Body of pancreas (tissue), 4 donors: ENCODE results near the gene STARD3. TPM values are rescaled to one million over a fixed set of nuclear protein-coding genes. Genes with fewer than 3 reads are reported as not detected.

ENCODE experiments used
- ATAC-seq: fragments of 150-250 bp; one replicate; pipeline ENCODE4 v1.9.1; 2016
- DNase-seq, 4 donors: peaks; one replicate each; pipeline ENCODE4 v3.0.0-alpha.2; 2019
- H3K27ac ChIP-seq, 4 donors: fragments of 200-600 bp; sonication (generic); 1 replicate in 3 of 4; 2 replicates in 1 of 4; pipeline versions ENCODE4 v1.5.1 to v1.6.1; 2016 to 2019; ENCODE audit warnings: mild to moderate bottlenecking in 1 of 4, mixed read lengths in 1 of 4, moderate library complexity in 1 of 4
- H3K27me3 ChIP-seq, 2 donors: fragments of 200-600 bp; sonication (generic); one replicate each; pipeline ENCODE4 v1.6.0; 2016; ENCODE audit warnings: mild to moderate bottlenecking in 1 of 2
- H3K36me3 ChIP-seq, 2 donors: fragments of 200-600 bp; sonication (generic); replicated peaks in 1 of 2; 2 replicates each; pipeline ENCODE4 v1.5.1; 2016; ENCODE audit warnings: low read depth in 2 of 2; ENCODE audit not compliant: insufficient read depth in 1 of 2
- H3K4me1 ChIP-seq: fragments of 200-600 bp; sonication (generic); one replicate; pipeline ENCODE4 v1.6.0; 2016
- H3K4me3 ChIP-seq, 2 donors: fragments of 200-600 bp; sonication (generic); 1 replicate in 1 of 2; 2 replicates in 1 of 2; pipeline ENCODE4 v1.5.1; 2016 to 2019
- H3K9me3 ChIP-seq, 3 donors: fragments of 200-600 bp; sonication (generic); 1 replicate in 2 of 3; 2 replicates in 1 of 3; pipeline ENCODE4 v1.5.1; 2016
- POLR2A ChIP-seq, 3 donors: fragments of 450-650 bp; IDR thresholded peaks; one replicate each; pipeline ENCODE4 v1.6.1; 2016; ENCODE audit warnings: antibody characterized with exemption in 3 of 3, mild to moderate bottlenecking in 2 of 3
- WGBS, 2 donors: methylation state at CpG; one replicate each; pipeline ENCODE4 v1.1.5; 2017; 5-methylcytosine and 5-hydroxymethylcytosine counted together
- intact Hi-C: fragments of 100-400 bp; cut with DNase I; formaldehyde crosslinking; loops from one replicate; pipeline ENCODE4 v1.15.1; 2023
- total RNA-seq, 2 donors: library from RNA; depleted of rRNA; stranded (reverse); fragments of >200 nt; gene quantifications; one replicate each; pipeline ENCODE4 v1.1.0, GENCODE V29; 2016
- TF ChIP-seq, protein P1 (sequence below), 7 experiments: fragments of 450-650 bp in 4 of 7; fragments of 200-600 bp in 3 of 7; sonication (generic) in 3 of 7; IDR thresholded peaks; one replicate each; pipeline ENCODE4 v1.5.1; 2016 to 2019; ENCODE audit warnings: antibody characterized with exemption in 7 of 7

Gene STARD3
- total RNA-seq, 2 donors from 2014 or later: 30.1 to 63.9 TPM

DNA sequence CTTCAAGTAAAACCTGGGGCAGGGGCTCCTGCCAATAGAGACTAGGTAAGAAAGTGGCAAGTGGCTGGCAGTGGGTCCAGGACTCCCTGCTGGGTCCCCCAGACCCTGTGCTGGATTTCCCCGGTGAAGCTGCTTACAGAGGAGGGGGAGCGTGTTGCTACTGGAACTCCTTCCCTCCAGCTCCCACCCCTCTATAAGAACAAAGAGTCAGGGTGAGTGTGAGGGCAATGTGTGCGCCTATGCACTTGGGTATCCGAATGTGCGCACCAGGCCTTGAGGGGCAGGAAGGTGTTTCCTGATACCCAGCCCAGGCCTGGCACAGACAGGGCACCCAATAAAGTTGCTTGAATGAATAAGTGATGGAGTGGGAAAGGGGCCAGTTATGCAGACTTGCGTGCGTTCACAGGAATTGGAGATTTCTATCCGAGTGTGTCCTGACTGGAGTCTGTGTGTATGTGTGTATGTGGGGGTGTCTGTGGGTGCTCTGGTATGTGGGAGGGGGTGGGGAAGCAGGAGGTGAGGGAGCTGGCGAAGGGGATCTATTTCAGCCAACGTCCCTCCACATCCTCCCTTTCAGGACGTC, 40.9 kb upstream of the STARD3 start:
- TF ChIP-seq, protein P1, sequence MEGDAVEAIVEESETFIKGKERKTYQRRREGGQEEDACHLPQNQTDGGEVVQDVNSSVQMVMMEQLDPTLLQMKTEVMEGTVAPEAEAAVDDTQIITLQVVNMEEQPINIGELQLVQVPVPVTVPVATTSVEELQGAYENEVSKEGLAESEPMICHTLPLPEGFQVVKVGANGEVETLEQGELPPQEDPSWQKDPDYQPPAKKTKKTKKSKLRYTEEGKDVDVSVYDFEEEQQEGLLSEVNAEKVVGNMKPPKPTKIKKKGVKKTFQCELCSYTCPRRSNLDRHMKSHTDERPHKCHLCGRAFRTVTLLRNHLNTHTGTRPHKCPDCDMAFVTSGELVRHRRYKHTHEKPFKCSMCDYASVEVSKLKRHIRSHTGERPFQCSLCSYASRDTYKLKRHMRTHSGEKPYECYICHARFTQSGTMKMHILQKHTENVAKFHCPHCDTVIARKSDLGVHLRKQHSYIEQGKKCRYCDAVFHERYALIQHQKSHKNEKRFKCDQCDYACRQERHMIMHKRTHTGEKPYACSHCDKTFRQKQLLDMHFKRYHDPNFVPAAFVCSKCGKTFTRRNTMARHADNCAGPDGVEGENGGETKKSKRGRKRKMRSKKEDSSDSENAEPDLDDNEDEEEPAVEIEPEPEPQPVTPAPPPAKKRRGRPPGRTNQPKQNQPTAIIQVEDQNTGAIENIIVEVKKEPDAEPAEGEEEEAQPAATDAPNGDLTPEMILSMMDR (IDR thresholded peaks at IDR 0.05): no peak
- TF ChIP-seq POLR2A (IDR thresholded peaks at IDR 0.05): no peak
- intact Hi-C loops: no loop called here
- no peak for DNase-seq
- Histone ChIP-seq H3K27me3 (peaks cover 0 to 54% of the 10 kb centered on the region in 2 donors), H3K27ac (no peak overlapping the region), H3K4me3 (no peak overlapping the region), H3K36me3 (no peaks in the 10 kb centered on the region), H3K9me3 (no peaks in the 10 kb centered on the region), H3K4me1 (peaks cover 27% of the 10 kb centered on the region)
- no peak for ATAC-seq
- WGBS, 2 donors: 19 to 23% methylated on average over 6 to 11 of the region's 11 CpGs

DNA sequence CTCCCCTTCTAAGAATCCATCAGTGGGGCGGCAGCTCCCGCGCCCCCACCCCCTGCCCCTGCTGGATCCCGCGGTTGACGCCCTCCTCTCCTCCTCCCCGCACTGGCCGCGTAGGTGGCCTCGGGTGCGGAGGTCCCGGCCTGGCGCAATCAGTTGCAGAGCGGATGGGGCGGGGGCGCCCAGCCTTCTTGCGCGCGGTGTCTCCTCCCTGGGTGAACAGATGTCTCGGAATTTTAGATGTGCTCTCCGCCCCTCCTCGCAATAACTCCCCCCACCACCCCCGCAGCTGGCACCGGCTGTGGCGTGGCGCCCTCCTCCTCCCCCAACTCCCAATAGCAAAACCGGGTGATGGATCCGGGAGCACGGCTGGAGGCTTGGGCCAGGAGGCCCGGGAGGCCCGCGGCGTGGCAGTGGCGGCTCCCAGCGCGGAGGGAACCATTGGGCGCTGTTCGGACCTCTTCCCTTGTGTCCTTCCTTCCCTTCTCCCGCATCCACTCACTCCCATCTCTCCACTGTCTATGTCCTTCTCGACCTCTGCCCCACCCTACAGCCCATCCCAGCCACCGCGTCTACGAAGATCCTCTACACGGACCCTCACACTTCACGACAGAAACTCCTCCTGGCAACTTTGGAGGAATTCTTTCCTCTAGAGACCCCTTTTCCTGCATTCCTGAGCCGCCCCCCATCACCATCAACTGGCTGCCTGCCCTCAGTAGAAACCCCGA, 40.2 kb upstream of the STARD3 start:
- H3K27ac ChIP-seq: no peak overlapping the region
- no peaks in the 10 kb centered on the region for H3K36me3 ChIP-seq
- no peak for TF ChIP-seq POLR2A (IDR thresholded peaks at IDR 0.05)
- TF ChIP-seq, protein P1 (IDR thresholded peaks at IDR 0.05): no peak
- intact Hi-C loops: no loop called here
- DNase-seq: no peak
- no peak overlapping the region for H3K4me3 ChIP-seq
- WGBS, 2 donors: 5 to 8% methylated on average over 17 to 47 of the region's 47 CpGs
- no peak for ATAC-seq
- H3K9me3 ChIP-seq: no peaks in the 10 kb centered on the region
- H3K27me3 ChIP-seq: peaks cover 0 to 61% of the 10 kb centered on the region in 2 donors
- H3K4me1 ChIP-seq: peaks cover 27% of the 10 kb centered on the region

GRCh38 chr17:39597372-39598046, 39.4 kb upstream of the STARD3 start:
- intact Hi-C loops: no loop called here
- peaks cover 0 to 61% of the 10 kb centered on the region in 2 donors for H3K27me3 ChIP-seq
- no peak overlapping the region for H3K27ac ChIP-seq

GRCh38 chr17:39598047-39598481, 38.9 kb upstream of the STARD3 start:
- Histone ChIP-seq H3K27me3 (peaks cover 0 to 61% of the 10 kb centered on the region in 2 donors), H3K9me3 (no peaks in the 10 kb centered on the region), H3K4me3 (no peak overlapping the region), H3K4me1 (peaks cover 27% of the 10 kb centered on the region), H3K27ac (no peak overlapping the region), H3K36me3 (no peaks in the 10 kb centered on the region)
- no peak for TF ChIP-seq POLR2A (IDR thresholded peaks at IDR 0.05)
- TF ChIP-seq, protein P1 (IDR thresholded peaks at IDR 0.05): no peak
- no peak for ATAC-seq
- DNase-seq: peak in 3 of 4 donors; percentile 38 to 54 (median 45)
- intact Hi-C loops: no loop called here
- 9% methylated on average over 13 of the region's 13 CpGs for WGBS, 2 donors

More at GRCh38 chr17:39597372-39598046, 39.4 kb upstream of the STARD3 start:
- ATAC-seq (no peak), DNase-seq (no peak)
- no peak overlapping the region for H3K4me3 ChIP-seq
- no peaks in the 10 kb centered on the region for H3K9me3 ChIP-seq
- H3K36me3 ChIP-seq: no peaks in the 10 kb centered on the region
- TF ChIP-seq, protein P1 (IDR thresholded peaks at IDR 0.05): no peak
- no peak for TF ChIP-seq POLR2A (IDR thresholded peaks at IDR 0.05)
- peaks cover 27% of the 10 kb centered on the region for H3K4me1 ChIP-seq
- WGBS, 2 donors: 6 to 7% methylated on average over 22 of the region's 22 CpGs
